Gastrocnemius medialis (tissue), 4 donors: Measurements from ENCODE around the gene PKP1.

ENCODE experiments used
- CTCF ChIP-seq, 5 experiments: fragments of 450-650 bp in 3 of 5; fragments of 200-600 bp in 2 of 5; sonication (generic) in 2 of 5; IDR thresholded peaks in 4 of 5; conservative IDR thresholded peaks in 1 of 5; 1 replicate in 4 of 5; 2 replicates in 1 of 5; pipeline ENCODE4 v1.5.1; 2016 to 2019; ENCODE audit warnings: antibody characterized with exemption in 5 of 5, mild to moderate bottlenecking in 3 of 5, moderate library complexity in 3 of 5
- POLR2A ChIP-seq, 2 donors: fragments of 450-650 bp; IDR thresholded peaks; one replicate each; pipeline ENCODE4 v1.6.1; 2017; ENCODE audit warnings: antibody characterized with exemption in 2 of 2, mild to moderate bottlenecking in 2 of 2, moderate library complexity in 2 of 2

- TF ChIP-seq CTCF (IDR thresholded peaks at IDR 0.05 in 4 of 5, conservative IDR thresholded peaks at IDR 0.05 in 1 of 5) (no peak), POLR2A (IDR thresholded peaks at IDR 0.05) (no peak)
Observed at GRCh38 chr1:201260648-201261311, 22.5 kb upstream of the PKP1 start.
